H9 (cell line): ENCODE results near the gene CCR3. TPM values are rescaled to one million over a fixed set of nuclear protein-coding genes. Genes with fewer than 3 reads are reported as not detected.

Experiments used
- DNase-seq: peaks from one replicate; pipeline ENCODE4 v3.0.0-alpha.2; 2017
- H2AFZ ChIP-seq: one replicate; pipeline ENCODE4 v1.6.1; 2013; ENCODE audit warnings: mild to moderate bottlenecking, low read length, control low read depth, moderate library complexity
- H2AK5ac ChIP-seq: 2 replicates; pipeline ENCODE4 v1.6.1; 2013; ENCODE audit warnings: low read length, control low read depth, mixed read lengths; ENCODE audit not compliant: insufficient read length
- H2BK120ac ChIP-seq: one replicate; pipeline ENCODE4 v1.6.1; 2013; ENCODE audit warnings: low read depth, mild to moderate bottlenecking, low read length, control low read depth, inconsistent platforms; ENCODE audit not compliant: poor library complexity, severe bottlenecking
- H2BK12ac ChIP-seq: 2 replicates; pipeline ENCODE4 v1.6.1; 2013; ENCODE audit warnings: low read length, control low read depth, mixed read lengths, low read depth; ENCODE audit not compliant: insufficient read length
- H2BK15ac ChIP-seq: 2 replicates; pipeline ENCODE4 v1.6.1; 2013; ENCODE audit warnings: low read depth, low read length, control low read depth
- H2BK20ac ChIP-seq: one replicate; pipeline ENCODE4 v1.6.1; 2013; ENCODE audit warnings: low read depth, mild to moderate bottlenecking, low read length, control low read depth, inconsistent platforms; ENCODE audit not compliant: poor library complexity, severe bottlenecking
- H2BK5ac ChIP-seq: 2 replicates; pipeline ENCODE4 v1.6.1; 2013; ENCODE audit warnings: low read length, control low read depth, mixed read lengths; ENCODE audit not compliant: insufficient read length
- H3K14ac ChIP-seq: 2 replicates; pipeline ENCODE4 v1.6.1; 2013; ENCODE audit warnings: low read length, control low read depth; ENCODE audit not compliant: insufficient read depth
- H3K18ac ChIP-seq: 2 replicates; pipeline ENCODE4 v1.6.1; 2013; ENCODE audit warnings: low read depth, mild to moderate bottlenecking, mixed read lengths, low read length, control low read depth; ENCODE audit not compliant: insufficient read length
- H3K23ac ChIP-seq: 2 replicates; pipeline ENCODE4 v1.6.1; 2013; ENCODE audit warnings: low read length, control low read depth, mixed read lengths, low read depth; ENCODE audit not compliant: insufficient read length
- H3K23me2 ChIP-seq: 2 replicates; pipeline ENCODE4 v1.6.1; 2013; ENCODE audit warnings: low read depth, mild to moderate bottlenecking, mixed read lengths, low read length, control low read depth; ENCODE audit not compliant: insufficient read length, poor library complexity, severe bottlenecking
- H3K27ac ChIP-seq: 2 replicates; pipeline ENCODE4 v1.5.1; 2013; ENCODE audit warnings: low read length, control low read depth, mixed read lengths, low read depth; ENCODE audit not compliant: insufficient read length
- H3K27me3 ChIP-seq: 2 replicates; pipeline ENCODE4 v1.6.1; 2013; ENCODE audit warnings: low read length, control low read depth, inconsistent platforms; ENCODE audit not compliant: insufficient read depth
- H3K4ac ChIP-seq: 2 replicates; pipeline ENCODE4 v1.6.1; 2013; ENCODE audit warnings: low read depth, mild to moderate bottlenecking, control low read depth, inconsistent platforms, low read length, moderate library complexity
- H3K4me1 ChIP-seq: 2 replicates; pipeline ENCODE4 v1.6.1; 2013; ENCODE audit warnings: low read length, control low read depth, inconsistent platforms; ENCODE audit not compliant: insufficient read depth
- H3K4me2 ChIP-seq: 2 replicates; pipeline ENCODE4 v1.6.1; 2013; ENCODE audit warnings: low read length, control low read depth, mixed read lengths; ENCODE audit not compliant: insufficient read length, insufficient read depth
- H3K56ac ChIP-seq: 2 replicates; pipeline ENCODE4 v1.6.1; 2013; ENCODE audit warnings: low read depth, mild to moderate bottlenecking, mixed read lengths, low read length, control low read depth; ENCODE audit not compliant: insufficient read length
- H3K79me1 ChIP-seq: 2 replicates; pipeline ENCODE4 v1.6.1; 2013; ENCODE audit warnings: low read depth, mild to moderate bottlenecking, moderate library complexity, low read length, control low read depth, inconsistent platforms; ENCODE audit not compliant: insufficient read depth, poor library complexity, severe bottlenecking
- H3K79me2 ChIP-seq: 2 replicates; pipeline ENCODE4 v1.6.1; 2013; ENCODE audit warnings: low read length, control low read depth, inconsistent platforms; ENCODE audit not compliant: insufficient read depth
- H3K9ac ChIP-seq: 2 replicates; pipeline ENCODE4 v1.6.1; 2013; ENCODE audit warnings: low read length, control low read depth, mixed read lengths; ENCODE audit not compliant: insufficient read length; ENCODE audit errors: extremely low read depth
- H3K9me3 ChIP-seq: one replicate; pipeline ENCODE4 v1.6.1; 2013; ENCODE audit warnings: low read depth, low read length, inconsistent platforms; ENCODE audit not compliant: control insufficient read depth
- H3T11ph ChIP-seq: one replicate; pipeline ENCODE4 v1.6.1; 2013; ENCODE audit warnings: mild to moderate bottlenecking, low read length, control low read depth, inconsistent platforms
- H4K20me1 ChIP-seq: one replicate; pipeline ENCODE4 v1.6.1; 2013; ENCODE audit not compliant: control insufficient read depth, insufficient read length, insufficient read depth
- H4K5ac ChIP-seq: 2 replicates; pipeline ENCODE4 v1.6.1; 2013; ENCODE audit warnings: low read depth, mild to moderate bottlenecking, mixed read lengths, low read length, control low read depth; ENCODE audit not compliant: insufficient read length
- H4K8ac ChIP-seq: replicated peaks from 2 replicates; pipeline ENCODE4 v1.6.1; 2013; ENCODE audit warnings: low read length, control low read depth, mixed read lengths, low read depth; ENCODE audit not compliant: insufficient read length
- H4K91ac ChIP-seq: 2 replicates; pipeline ENCODE4 v1.6.1; 2013; ENCODE audit warnings: low read depth, mild to moderate bottlenecking, moderate library complexity, mixed read lengths, low read length, control low read depth; ENCODE audit not compliant: insufficient read length
- H3K27ac Mint-ChIP-seq, 3 experiments: 2 replicates in 2 of 3; 3 replicates in 1 of 3; pipeline ENCODE4 v1.8.0; 2020 to 2021; ENCODE audit warnings: mixed read lengths in 3 of 3, mild to moderate bottlenecking in 1 of 3, moderate library complexity in 1 of 3
- H3K27me3 Mint-ChIP-seq: 2 replicates; pipeline ENCODE4 v1.8.0; 2021; ENCODE audit warnings: low read depth, mild to moderate bottlenecking, moderate library complexity, mixed read lengths
- H3K36me3 Mint-ChIP-seq, 3 experiments: 2 replicates in 2 of 3; 3 replicates in 1 of 3; pipeline ENCODE4 v1.8.0; 2020 to 2021; ENCODE audit warnings: low read depth in 3 of 3, mixed read lengths in 3 of 3; ENCODE audit not compliant: insufficient read depth in 1 of 3
- H3K4me1 Mint-ChIP-seq, 2 experiments: 2 replicates each; pipeline ENCODE4 v1.8.0; 2020; ENCODE audit warnings: mixed read lengths in 2 of 2
- H3K4me3 Mint-ChIP-seq, 2 experiments: 2 replicates in 1 of 2; 3 replicates in 1 of 2; pipeline ENCODE4 v1.8.0; 2020 to 2021; ENCODE audit warnings: mild to moderate bottlenecking in 2 of 2, mixed read lengths in 2 of 2, moderate library complexity in 1 of 2
- H3K9me3 Mint-ChIP-seq, 2 experiments: 2 replicates in 1 of 2; 3 replicates in 1 of 2; pipeline ENCODE4 v1.8.0; 2020; ENCODE audit warnings: mild to moderate bottlenecking in 2 of 2, mixed read lengths in 2 of 2, moderate library complexity in 1 of 2
- CTCF ChIP-seq: fragments of 200-600 bp; sonication (generic); conservative IDR thresholded peaks from 3 replicates; pipeline ENCODE4 v1.8.0; 2021; ENCODE audit warnings: antibody characterized with exemption, mild to moderate bottlenecking
- WGBS: extraction: QIAGEN DNeasy Blood & Tissue Kit; methylation state at CpG from one replicate; pipeline ENCODE4 v1.1.7; 2013; ENCODE audit warnings: missing lambda C conversion rate, low lambda C conversion rate, mixed read lengths; ENCODE audit not compliant: insufficient read length; ENCODE audit errors: extremely low coverage; 5-methylcytosine and 5-hydroxymethylcytosine counted together
- total RNA-seq: library from RNA; stranded (reverse); gene quantifications from 2 replicates; pipeline ENCODE4 v1.2.1, GENCODE V29; 2021

The CCR3 gene
- total RNA-seq, 1 experiment from 2014 or later, result not detected

GRCh38 chr3:46296826-46297225, 54.6 kb downstream of the CCR3 start:
- Histone ChIP-seq H4K8ac (no peak overlapping the region), H3K9me3 (no peaks in the 10 kb centered on the region), H3K56ac (no peak overlapping the region), H2BK120ac (no peak overlapping the region), H3K79me1 (no peaks in the 10 kb centered on the region), H3K79me2 (no peaks in the 10 kb centered on the region), H3K23me2 (no peaks in the 10 kb centered on the region), H3K18ac (no peak overlapping the region), H3K4me1 (no peaks in the 10 kb centered on the region), H2BK12ac (no peak overlapping the region), H2BK5ac (no peak overlapping the region), H2BK15ac (no peak overlapping the region), H2BK20ac (no peak overlapping the region), H3T11ph (no peak overlapping the region), H3K9ac (no peak overlapping the region), H3K4me2 (no peak overlapping the region), H4K20me1 (no peaks in the 10 kb centered on the region), H3K27ac (no peak overlapping the region), H2AK5ac (no peak overlapping the region), H3K4ac (no peak overlapping the region), H4K5ac (no peak overlapping the region), H2AFZ (no peak overlapping the region), H3K27me3 (no peaks in the 10 kb centered on the region), H4K91ac (no peak overlapping the region), H3K14ac (no peak overlapping the region), H3K23ac (no peak overlapping the region)
- Mint-ChIP-seq H3K4me3 (no peak overlapping the region), H3K4me1 (no peaks in the 10 kb centered on the region), H3K27ac (no peak overlapping the region), H3K9me3 (no peaks in the 10 kb centered on the region), H3K27me3 (peaks cover 6% of the 10 kb centered on the region), H3K36me3 (no peaks in the 10 kb centered on the region)
- no peak for TF ChIP-seq CTCF
- DNase-seq, result no peak
- no CpG with 5 or more reads among the region's 1 CpG for whole genome bisulfite sequencing
